Endothelial cell (in vitro differentiated cells): ENCODE data around the gene PDZD7. TPM values are rescaled to one million over a fixed set of nuclear protein-coding genes. Genes with fewer than 3 reads are reported as not detected.

Experiments
- DNase-seq: peaks from one replicate; pipeline ENCODE4 v3.0.0; 2021; ENCODE audit warnings: low spot score
- H3K27ac Mint-ChIP-seq: one replicate; pipeline ENCODE4 v1.8.0; 2021; ENCODE audit warnings: mixed read lengths, inconsistent platforms; ENCODE audit not compliant: unreplicated experiment
- H3K27me3 Mint-ChIP-seq: one replicate; pipeline ENCODE4 v1.8.0; 2021; ENCODE audit warnings: mild to moderate bottlenecking, moderate library complexity, mixed read lengths, inconsistent platforms; ENCODE audit not compliant: unreplicated experiment
- H3K36me3 Mint-ChIP-seq: one replicate; pipeline ENCODE4 v1.8.0; 2021; ENCODE audit warnings: mild to moderate bottlenecking, low read depth, mixed read lengths, inconsistent platforms; ENCODE audit not compliant: unreplicated experiment
- H3K4me1 Mint-ChIP-seq: one replicate; pipeline ENCODE4 v1.8.0; 2021; ENCODE audit warnings: mild to moderate bottlenecking, mixed read lengths, inconsistent platforms; ENCODE audit not compliant: unreplicated experiment
- H3K4me3 Mint-ChIP-seq: one replicate; pipeline ENCODE4 v1.8.0; 2021; ENCODE audit warnings: mild to moderate bottlenecking, mixed read lengths, inconsistent platforms; ENCODE audit not compliant: unreplicated experiment
- H3K9me3 Mint-ChIP-seq: one replicate; pipeline ENCODE4 v1.8.0; 2021; ENCODE audit warnings: mixed read lengths, inconsistent platforms; ENCODE audit not compliant: unreplicated experiment
- total RNA-seq: library from RNA; stranded (reverse); fragmentation: NEBNext Ultra II Directional; extraction: Animal tissue kit (Norgen Biotek cat#: 25700); gene quantifications from one replicate; pipeline ENCODE4 v1.2.1, GENCODE V29; 2021; ENCODE audit not compliant: unreplicated experiment
- TF ChIP-seq, protein P1 (sequence below): fragments of 200-600 bp; sonication (generic); IDR thresholded peaks from one replicate; pipeline ENCODE4 v1.5.0; 2021; ENCODE audit warnings: antibody characterized with exemption; ENCODE audit not compliant: unreplicated experiment

The PDZD7 gene
- total RNA-seq, 1 donor from 2014 or later: 0.54 TPM

DNA sequence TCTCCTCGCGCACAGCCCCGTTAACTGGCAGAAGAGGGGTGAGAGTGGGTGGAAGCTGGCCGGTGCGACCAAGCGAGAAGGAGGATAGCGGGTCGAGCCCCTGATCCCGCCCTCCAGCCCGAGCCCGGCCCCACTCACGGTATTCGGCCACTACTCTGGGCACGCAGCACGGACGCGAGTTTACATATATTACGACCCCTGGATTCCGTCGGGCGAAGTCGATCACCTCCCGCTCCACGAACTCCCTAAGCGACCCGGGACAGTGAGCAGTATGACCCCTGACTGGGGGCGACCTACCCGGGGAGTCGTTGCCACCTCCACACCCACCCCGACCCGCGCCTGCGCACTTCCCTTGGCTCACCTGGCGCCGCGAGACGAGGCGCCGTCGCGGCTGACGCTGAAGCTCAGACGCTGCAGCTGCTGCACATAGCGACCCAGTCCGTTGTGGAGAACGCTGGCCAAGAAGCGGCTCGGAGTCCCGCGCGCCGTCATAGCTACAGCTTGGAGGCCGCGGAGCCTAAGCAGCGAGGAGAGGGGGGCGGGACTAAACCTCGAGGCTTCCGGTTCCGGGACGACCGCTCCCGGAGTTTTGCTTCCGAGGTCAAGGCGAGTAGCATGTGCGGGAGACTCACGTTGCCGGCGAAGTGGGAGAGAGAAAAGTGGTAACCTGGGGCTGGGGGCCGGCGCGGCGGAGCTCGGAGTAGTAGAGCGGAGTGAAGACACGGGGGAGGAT lies 43.8 kb downstream of the PDZD7 start, which contains the start of the genes MRPL43 and TWNK:
TSS of gene MRPL43 (minus strand) at position 546 of the 733 bp plus-strand sequence. CDS start at position 492, 54 bp downstream.
TSS of gene TWNK (plus strand) at position 592 of the 733 bp plus-strand sequence. CDS start 668 bp downstream, outside the sequence.
- no peaks in the 10 kb centered on the region for H3K9me3 Mint-ChIP-seq

DNA sequence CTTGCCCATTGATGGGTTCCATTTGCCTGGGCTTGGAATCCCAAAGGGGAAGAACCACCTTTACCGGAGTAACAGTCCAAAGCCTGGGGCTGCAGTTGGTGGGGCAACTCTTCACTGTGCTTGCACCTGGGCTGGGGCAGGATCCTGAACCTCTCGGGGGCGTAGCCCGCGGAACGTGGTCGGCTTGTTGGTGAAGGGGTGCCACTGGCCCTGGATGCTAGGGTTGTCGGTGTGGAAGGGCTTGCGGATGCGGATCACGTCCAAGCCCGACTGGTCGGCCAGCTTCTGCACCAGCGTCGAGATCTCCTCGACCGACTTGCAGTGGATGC lies 44.3 kb downstream of the PDZD7 start:
- Mint-ChIP-seq H3K9me3 (no peaks in the 10 kb centered on the region), H3K4me1 (peaks cover 18% of the 10 kb centered on the region), H3K4me3 (peak overlapping the region; percentile 100), H3K36me3 (peaks cover 29% of the 10 kb centered on the region), H3K27me3 (peaks cover 17% of the 10 kb centered on the region), H3K27ac (no peak overlapping the region)
- DNase-seq: no peak
- TF ChIP-seq, protein P1, sequence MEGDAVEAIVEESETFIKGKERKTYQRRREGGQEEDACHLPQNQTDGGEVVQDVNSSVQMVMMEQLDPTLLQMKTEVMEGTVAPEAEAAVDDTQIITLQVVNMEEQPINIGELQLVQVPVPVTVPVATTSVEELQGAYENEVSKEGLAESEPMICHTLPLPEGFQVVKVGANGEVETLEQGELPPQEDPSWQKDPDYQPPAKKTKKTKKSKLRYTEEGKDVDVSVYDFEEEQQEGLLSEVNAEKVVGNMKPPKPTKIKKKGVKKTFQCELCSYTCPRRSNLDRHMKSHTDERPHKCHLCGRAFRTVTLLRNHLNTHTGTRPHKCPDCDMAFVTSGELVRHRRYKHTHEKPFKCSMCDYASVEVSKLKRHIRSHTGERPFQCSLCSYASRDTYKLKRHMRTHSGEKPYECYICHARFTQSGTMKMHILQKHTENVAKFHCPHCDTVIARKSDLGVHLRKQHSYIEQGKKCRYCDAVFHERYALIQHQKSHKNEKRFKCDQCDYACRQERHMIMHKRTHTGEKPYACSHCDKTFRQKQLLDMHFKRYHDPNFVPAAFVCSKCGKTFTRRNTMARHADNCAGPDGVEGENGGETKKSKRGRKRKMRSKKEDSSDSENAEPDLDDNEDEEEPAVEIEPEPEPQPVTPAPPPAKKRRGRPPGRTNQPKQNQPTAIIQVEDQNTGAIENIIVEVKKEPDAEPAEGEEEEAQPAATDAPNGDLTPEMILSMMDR: no peak

More for the DNA sequence above, 43.8 kb downstream of the PDZD7 start, which contains the start of the genes MRPL43 and TWNK:
- peaks cover 26% of the 10 kb centered on the region for H3K36me3 Mint-ChIP-seq
- DNase-seq: peak; percentile 80
- peak within 1 kb of the TSS; percentile 100 for H3K4me3 Mint-ChIP-seq
- peaks cover 17% of the 10 kb centered on the region for H3K27me3 Mint-ChIP-seq
- TF ChIP-seq, protein P1: no peak
- H3K4me1 Mint-ChIP-seq: peaks cover 18% of the 10 kb centered on the region
- peak within 1 kb of the TSS; percentile 76 for H3K27ac Mint-ChIP-seq

DNA sequence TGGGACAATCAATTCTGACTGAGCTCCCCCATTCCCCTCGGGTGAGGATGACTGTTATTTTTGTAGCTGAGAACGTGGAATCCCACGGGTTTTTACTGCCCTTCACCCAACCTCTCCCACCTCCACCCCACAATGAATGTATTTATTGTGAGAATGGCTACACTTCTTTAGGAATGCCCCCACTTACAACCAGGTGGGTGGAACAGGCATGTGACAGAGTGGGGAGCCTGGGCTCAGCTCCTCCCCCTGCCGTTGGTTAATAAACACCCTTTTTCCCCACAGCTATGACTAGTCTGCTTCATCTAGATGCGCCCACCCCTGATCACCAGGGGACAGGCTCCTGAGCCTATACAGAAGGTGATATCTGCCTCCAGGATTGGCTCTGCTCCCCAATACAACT lies 45.6 kb downstream of the PDZD7 start:
- Mint-ChIP-seq H3K9me3 (no peaks in the 10 kb centered on the region), H3K36me3 (peaks cover 27% of the 10 kb centered on the region), H3K27ac (peak overlapping the region; percentile 64), H3K4me1 (peaks cover 13% of the 10 kb centered on the region), H3K4me3 (peak overlapping the region; percentile 65), H3K27me3 (peaks cover 17% of the 10 kb centered on the region)
- TF ChIP-seq, protein P1: no peak
- DNase-seq: no peak

DNA sequence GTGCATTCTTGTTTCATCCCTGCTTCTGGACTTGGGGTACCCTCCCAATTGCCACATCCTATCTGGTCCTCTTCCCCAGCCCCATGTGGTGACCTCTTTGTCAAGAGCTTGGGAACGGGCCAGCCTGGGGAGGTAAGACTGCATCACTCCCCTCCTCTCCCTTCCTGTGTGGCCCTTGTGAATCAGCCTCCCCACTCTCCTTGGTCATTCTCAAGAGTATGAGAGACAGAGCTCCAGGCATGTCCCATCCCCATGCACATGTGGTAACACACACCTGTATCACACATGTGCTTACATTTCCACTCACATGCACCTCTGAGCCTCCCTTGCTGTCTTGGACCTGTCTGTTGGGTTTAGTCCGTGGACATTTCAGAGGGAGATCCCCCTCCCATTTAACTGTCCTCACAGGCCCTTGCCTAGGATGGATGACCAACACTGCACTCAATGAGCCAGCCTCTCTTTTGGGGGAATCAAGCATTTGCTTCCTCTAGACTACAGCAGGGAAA lies 46.2 kb downstream of the PDZD7 start:
- Mint-ChIP-seq H3K27ac (no peak overlapping the region), H3K4me1 (peaks cover 12% of the 10 kb centered on the region), H3K36me3 (peaks cover 26% of the 10 kb centered on the region), H3K9me3 (no peaks in the 10 kb centered on the region), H3K27me3 (peaks cover 17% of the 10 kb centered on the region), H3K4me3 (no peak overlapping the region)
- DNase-seq: no peak
- TF ChIP-seq, protein P1: no peak
